Right forelimb (tissue), 1 donor: ENCODE measurements around the gene NAA35.
"Not testable (repeated sequence)": the region's sequence is repeated elsewhere in the genome, so short reads cannot be mapped to it uniquely, and the experiment has no call there.

ENCODE experiments used
- DNase-seq: peaks from one replicate; pipeline ENCODE4 v3.0.0-alpha.2; 2018

NAA35 gene

GRCh38 chr9:85949586-85950335 is 8.8 kb downstream of the NAA35 start:
- DNase-seq: no peak

DNA sequence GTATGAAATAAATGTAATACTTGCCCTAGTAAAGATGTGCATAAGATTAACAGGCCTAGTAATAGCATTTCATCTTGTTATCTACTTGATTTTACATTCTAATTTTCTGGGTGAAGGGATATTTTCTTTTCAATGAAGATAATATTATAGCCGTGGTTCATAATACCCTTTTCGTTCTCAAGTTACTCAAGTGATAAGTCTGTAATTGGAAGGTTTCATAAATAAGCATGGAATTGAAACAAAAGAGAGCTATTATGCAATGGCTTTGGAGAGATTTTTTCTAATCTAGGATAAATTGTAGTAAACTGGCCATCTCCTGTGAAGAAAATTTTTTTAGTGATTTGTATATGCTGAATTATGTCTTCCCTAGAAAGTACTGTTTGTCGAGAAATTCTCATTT is 19.0 kb downstream of the NAA35 start:
- no peak for DNase-seq

DNA sequence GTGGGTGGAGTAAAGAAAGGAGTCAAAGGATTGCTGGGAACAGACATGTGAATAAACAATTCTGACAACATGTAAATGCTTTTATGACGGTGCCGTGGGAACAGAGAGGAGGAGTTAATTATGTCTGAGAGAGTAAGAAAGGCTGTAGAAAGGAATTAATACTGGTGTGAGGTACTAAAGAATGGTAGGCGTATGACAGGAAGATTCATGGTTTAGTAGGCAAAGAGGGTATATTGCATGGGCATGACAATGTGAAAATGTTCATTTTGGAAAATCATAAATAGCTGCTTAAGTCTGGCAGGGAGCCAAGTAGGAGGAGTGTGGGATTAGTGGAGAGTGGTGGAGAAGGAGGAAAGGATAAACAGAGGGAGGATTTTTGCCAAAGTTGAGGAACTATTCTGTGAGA is 19.7 kb downstream of the NAA35 start:
- no peak for DNase-seq

DNA sequence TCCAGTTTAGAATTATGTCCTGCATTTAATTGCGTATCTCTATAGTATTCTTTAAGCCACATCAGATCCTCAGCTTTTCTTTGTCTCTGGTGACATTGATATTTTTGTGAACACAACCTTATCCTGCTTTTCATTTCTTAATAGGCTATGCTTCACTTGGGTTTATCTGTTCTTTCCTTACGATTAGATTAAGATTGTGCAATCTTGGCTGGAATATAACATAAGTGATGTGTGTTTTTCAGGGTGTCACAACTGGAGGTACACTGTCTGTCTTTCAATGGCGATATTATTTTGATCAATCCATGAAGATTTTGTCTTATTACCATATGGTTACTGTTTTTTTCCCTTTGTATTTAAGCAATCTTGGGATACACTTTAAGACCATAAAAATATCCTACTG is 23.6 kb downstream of the NAA35 start:
- DNase-seq: no peak

GRCh38 chr9:85964949-85965348 is 24.0 kb downstream of the NAA35 start:
- no peak for DNase-seq

- no peak for DNase-seq
Measured at GRCh38 chr9:85969727-85970126, 28.8 kb downstream of the NAA35 start.

DNA sequence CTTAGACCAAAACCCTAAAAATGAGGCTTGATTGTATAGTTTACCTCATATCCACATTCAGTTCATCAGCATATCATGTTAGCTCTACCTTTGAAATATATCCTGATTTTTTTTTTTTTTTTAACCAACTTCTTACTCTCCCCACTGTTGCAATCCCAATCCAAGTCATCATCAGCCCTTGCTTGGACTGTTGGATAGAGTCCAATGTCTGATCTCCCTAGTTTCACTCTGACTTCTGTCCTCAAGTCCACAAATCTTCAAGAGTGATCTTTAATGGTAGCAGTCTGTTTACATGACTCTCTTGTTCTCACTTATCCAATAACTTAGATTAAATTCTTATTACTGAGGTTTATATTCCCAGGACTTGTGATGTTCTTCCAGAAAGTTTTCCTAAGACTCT is 30.8 kb downstream of the NAA35 start:
- DNase-seq: no peak

DNA sequence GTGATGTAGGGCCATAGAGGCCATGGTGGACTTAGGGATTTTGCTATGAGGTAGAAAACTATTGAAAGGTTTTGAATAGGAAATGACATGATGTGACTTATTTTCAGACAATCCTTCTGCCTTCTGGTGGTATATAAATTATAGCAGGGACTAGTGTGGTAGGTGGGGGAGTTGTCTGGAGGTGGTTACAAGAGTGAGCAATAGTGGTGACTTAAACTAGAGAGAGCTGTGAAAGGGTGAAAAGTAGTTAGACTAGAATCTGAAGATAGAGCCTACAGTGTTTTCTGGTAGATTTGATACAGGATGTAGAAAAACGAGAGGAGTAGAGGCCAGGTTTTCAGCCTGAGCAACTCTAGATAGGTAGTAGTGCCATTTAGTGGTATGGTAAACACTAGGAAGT is 32.3 kb downstream of the NAA35 start:
- no peak for DNase-seq

DNA sequence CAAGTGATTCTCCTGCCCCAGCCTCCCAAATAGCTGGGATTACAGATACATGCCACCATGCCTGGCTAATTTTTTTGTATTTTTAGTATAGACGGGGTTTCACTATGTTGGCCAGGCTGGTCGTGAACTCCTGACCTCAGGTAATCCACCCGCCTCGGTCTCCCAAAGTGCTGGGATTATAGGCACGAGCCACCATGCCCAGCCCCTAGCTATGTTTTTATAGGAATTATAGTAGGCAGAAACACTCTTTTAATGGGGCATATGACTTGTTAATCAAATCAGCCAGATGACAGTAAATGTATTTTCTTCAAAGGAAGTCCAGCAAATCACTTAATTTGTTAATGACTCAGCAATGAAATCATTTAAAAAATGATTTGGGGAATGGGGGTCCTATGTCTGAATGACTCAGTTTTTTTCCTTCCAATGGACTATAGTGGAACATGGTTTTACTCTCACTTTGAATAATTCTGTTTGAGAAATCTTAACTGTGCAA is 33.2 kb downstream of the NAA35 start:
- DNase-seq: not testable (repeated sequence)

DNA sequence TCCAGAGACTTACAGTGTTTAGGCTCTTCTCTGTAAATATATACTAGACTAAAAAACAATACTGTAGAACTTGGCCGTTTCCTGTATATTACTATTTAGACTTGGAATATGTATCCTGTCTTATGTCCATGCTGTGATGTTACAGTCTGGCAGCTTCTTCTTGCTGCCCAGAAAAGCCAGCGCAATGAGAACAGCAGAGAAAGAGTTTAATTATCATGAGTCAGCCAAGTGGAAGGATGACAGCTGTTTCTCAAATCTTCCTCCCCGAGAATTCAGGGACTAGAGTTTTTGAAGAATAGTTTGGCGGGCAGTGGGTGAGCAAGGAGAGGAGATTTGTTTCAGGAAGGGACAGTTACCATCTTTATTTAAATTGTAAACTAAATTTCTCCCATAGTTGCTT is 37.5 kb downstream of the NAA35 start:
- peak; percentile 41 for DNase-seq

DNA sequence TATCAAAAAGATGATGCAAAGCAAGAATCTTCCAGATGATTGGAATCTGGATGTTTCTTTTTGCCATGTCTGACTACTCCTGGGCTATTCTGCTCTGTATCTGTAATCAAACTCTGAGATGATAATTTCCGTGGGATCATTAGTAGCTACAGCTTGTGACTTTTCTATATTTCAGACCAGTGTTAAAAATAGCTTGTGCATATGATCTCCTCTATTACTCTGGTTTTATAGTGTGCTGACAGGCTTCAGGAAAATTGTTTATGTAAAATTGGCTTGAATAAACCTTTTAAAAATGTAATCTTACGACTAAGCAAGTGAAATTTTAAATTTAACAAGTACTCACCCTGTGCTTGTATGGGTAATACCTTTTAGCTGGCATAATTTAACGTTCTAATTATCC is 40.4 kb downstream of the NAA35 start:
- DNase-seq: no peak

- no peak for DNase-seq
Measured at GRCh38 chr9:85984457-85984856, 43.5 kb downstream of the NAA35 start.

DNA sequence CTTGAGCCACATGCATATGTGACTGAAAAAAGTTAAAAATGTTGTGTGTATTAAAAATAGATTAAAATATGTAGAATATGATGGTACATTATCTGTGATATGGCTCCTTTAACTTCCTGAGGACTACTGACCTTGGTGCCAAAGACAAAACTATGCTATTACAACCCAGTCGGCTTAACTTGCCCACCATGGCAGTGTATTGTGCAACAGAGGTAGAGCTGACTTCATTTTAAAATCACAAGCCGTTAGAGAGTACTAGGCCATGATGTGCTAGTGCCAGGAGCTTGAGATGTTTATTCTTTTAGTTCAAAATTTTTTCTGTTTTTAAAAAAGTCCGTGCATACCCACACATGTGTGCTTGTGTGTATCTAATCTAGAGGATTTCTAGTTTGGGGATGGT is 46.3 kb downstream of the NAA35 start:
- DNase-seq: no peak

DNA sequence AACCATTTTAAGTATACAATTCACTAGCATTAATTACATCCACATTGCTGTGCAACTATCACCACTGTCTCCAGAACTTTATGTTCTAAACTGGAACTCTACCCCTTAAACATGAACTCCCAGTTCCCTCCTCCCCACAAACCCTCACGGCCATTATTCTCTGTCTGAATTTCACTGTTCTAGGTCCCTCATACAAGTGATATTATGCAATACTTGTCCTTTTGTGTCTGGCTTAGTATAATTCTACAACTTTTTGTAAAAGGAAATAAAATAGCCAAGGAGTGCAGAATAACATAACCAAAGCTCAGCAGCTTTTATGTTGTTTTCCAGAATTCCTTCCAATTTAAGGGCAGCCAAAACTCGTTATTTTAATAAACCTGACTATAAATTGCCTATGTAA is 53.2 kb downstream of the NAA35 start:
- no peak for DNase-seq

DNA sequence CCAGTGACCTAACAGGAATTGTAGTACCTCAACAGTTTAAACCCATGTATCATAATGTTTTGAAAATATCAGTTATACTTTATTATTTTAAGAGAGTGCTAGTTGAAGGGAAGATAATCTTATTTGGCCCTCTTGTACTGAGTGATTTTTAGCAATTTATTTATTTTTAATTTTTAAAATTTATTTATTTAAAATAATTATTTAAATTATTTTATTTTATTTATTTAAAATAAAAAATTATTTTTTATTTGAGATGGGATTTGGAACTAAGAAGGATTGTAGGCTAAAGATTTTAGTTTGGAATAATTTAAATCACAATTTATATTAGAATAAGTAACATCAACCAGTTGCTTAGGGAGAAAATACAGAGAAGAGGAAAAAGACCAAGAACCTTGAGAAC is 54.2 kb downstream of the NAA35 start:
- DNase-seq: no peak

- DNase-seq: no peak
Measured at GRCh38 chr9:85995599-85995998, 54.7 kb downstream of the NAA35 start.

GRCh38 chr9:86005253-86005775 is 64.4 kb downstream of the NAA35 start:
- DNase-seq: no peak

GRCh38 chr9:86009133-86009532 is 68.2 kb downstream of the NAA35 start:
- no peak for DNase-seq

DNA sequence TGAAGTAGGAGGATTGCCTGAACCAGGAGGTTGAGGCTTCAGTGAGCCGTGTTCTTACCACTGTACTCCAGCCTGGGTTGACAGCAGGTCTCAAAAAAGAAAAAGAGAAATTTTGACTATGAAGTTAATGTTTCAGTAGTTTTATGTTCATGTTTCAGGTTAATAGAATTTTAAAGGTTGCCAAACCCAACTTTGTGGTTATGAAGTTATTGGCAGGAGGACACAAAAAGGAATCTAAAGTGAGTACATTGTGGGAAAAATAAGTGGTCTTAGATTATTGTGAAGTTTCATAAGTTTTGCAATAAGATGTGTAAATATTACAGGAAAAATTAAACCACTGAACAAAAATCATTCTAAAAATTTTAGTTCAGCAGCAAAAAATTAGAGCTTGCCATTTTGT is 79.8 kb downstream of the NAA35 start:
- DNase-seq: no peak

GRCh38 chr9:86021166-86021565 is 80.2 kb downstream of the NAA35 start:
- no peak for DNase-seq

GRCh38 chr9:86022687-86023266 is 81.8 kb downstream of the NAA35 start:
- DNase-seq: no peak

- DNase-seq: no peak
Measured at GRCh38 chr9:86027767-86028166, 86.8 kb downstream of the NAA35 start.

DNA sequence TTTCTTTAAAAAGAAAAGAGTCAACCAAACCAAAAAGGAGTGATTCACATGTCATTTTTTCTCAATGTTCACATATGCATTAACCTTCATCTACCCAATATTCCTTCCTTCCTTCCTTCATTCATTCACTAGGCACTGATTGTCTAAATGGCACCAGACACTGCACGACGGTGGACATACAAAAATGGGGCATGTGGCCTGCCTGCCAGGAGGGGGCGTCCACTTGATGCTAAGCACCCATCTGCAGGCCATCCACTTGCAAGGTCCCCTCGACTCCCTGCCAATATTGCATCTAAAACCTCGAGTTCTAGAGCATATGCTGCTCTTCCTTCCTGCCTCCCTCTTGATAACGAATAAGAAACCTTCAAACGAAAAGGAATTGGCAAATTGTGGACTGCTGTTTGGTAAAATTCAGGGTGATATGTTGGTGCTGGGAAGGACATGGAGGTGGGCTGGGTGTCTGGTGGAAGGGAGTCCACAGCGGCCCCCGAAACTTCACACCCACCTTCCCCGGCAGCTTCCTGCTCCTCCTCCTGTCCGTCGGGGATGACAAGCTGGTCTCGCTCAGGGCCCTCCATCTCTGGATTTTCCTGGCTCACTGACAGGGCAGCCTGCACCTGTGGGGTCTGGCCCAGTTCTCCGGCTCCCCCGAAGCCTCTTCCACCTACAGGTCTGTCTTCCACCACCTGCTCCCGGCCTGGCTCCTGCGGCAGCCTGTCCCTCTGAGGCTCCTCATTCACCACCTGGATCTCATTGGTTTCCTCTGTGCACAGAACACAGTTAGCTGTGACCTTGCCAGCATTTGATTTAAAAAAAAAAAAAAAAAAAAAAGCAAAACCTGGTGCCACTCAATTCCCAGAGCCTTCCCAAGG is 94.2 kb downstream of the NAA35 start:
- DNase-seq: no peak
